Fibroblast of lung (primary cell): Measurements from ENCODE around the gene SLC38A1. TPM values are rescaled to one million over a fixed set of nuclear protein-coding genes. Genes with fewer than 3 reads are reported as not detected.

ENCODE experiments used
- DNase-seq, 2 donors: peaks; one replicate each; pipeline versions ENCODE4 v3.0.0 to v3.0.0-alpha.2; 2010; ENCODE audit warnings: low read depth in 2 of 2
- H2AFZ ChIP-seq: 2 replicates; pipeline ENCODE4 v1.5.1; 2012; ENCODE audit warnings: low read length, control low read depth, inconsistent platforms
- H3K27ac ChIP-seq: 2 replicates; pipeline ENCODE4 v1.5.1; 2011; ENCODE audit warnings: low read length, control low read depth; ENCODE audit not compliant: insufficient read depth
- H3K27me3 ChIP-seq: 2 replicates; pipeline ENCODE4 v1.5.1; 2011; ENCODE audit warnings: mild to moderate bottlenecking, low read length; ENCODE audit not compliant: control insufficient read depth, insufficient read depth
- H3K36me3 ChIP-seq: 2 replicates; pipeline ENCODE4 v1.5.1; 2011; ENCODE audit warnings: low read length; ENCODE audit not compliant: control insufficient read depth, insufficient read depth
- H3K4me1 ChIP-seq: 2 replicates; pipeline ENCODE4 v1.5.1; 2011; ENCODE audit warnings: low read length; ENCODE audit not compliant: control insufficient read depth, insufficient read depth; ENCODE audit errors: extremely low read depth
- H3K4me2 ChIP-seq: 2 replicates; pipeline ENCODE4 v1.5.1; 2011; ENCODE audit warnings: low read length, control low read depth; ENCODE audit not compliant: insufficient read depth; ENCODE audit errors: extremely low read depth
- H3K4me3 ChIP-seq, 4 experiments: fragments of 200-600 bp in 1 of 4; sonication (generic) in 1 of 4; replicated peaks in 1 of 4; 2 replicates each; pipeline ENCODE4 v1.5.1; 2011 to 2016; ENCODE audit warnings: low read length in 4 of 4, low read depth in 3 of 4, mild to moderate bottlenecking in 3 of 4, control low read depth in 2 of 4, inconsistent platforms in 1 of 4, mixed read lengths in 1 of 4; ENCODE audit not compliant: insufficient read depth in 1 of 4; ENCODE audit errors: control extremely low read depth in 1 of 4
- H3K79me2 ChIP-seq: 2 replicates; pipeline ENCODE4 v1.5.1; 2012; ENCODE audit warnings: mild to moderate bottlenecking, low read length, inconsistent platforms; ENCODE audit not compliant: control insufficient read depth, insufficient read depth
- H3K9ac ChIP-seq: 2 replicates; pipeline ENCODE4 v1.5.1; 2011; ENCODE audit warnings: mild to moderate bottlenecking, low read length, control low read depth; ENCODE audit not compliant: insufficient read depth
- H3K9me3 ChIP-seq: 2 replicates; pipeline ENCODE4 v1.5.1; 2012; ENCODE audit warnings: low read depth, low read length; ENCODE audit not compliant: control insufficient read depth, insufficient read depth
- H4K20me1 ChIP-seq: 2 replicates; pipeline ENCODE4 v1.5.1; 2011; ENCODE audit warnings: low read length; ENCODE audit not compliant: control insufficient read depth, insufficient read depth; ENCODE audit errors: extremely low read depth
- CTCF ChIP-seq, 2 donors: IDR thresholded peaks in 1 of 2; conservative IDR thresholded peaks in 1 of 2; 1 replicate in 1 of 2; 2 replicates in 1 of 2; pipeline ENCODE4 v1.5.1; 2011 to 2012; ENCODE audit warnings: low read length in 2 of 2, control low read depth in 1 of 2, inconsistent platforms in 1 of 2, low read depth in 1 of 2, mild to moderate bottlenecking in 1 of 2
- EZH2 ChIP-seq: IDR thresholded peaks from 2 replicates; pipeline ENCODE4 v1.5.1; 2012; ENCODE audit warnings: low read length, control low read depth, mild to moderate bottlenecking; ENCODE audit errors: missing control alignments
- polyA plus RNA-seq, 2 donors: library from polyadenylated mRNA; depleted of rRNA in 1 of 2; stranded (reverse) in 1 of 2; unstranded in 1 of 2; fragments of >200 nt; gene quantifications; 2 replicates each; pipeline ENCODE4 v1.2.1, GENCODE V29; 2011 to 2012; ENCODE audit warnings: missing spikeins in 1 of 2
- total RNA-seq: library from RNA; depleted of rRNA; stranded (reverse); fragments of >200 nt; gene quantifications from 2 replicates; pipeline ENCODE4 v1.2.1, GENCODE V29; 2014

SLC38A1 gene
- total and polyA plus RNA-seq, 2 donors (not counting 1 experiment from before 2014, with no cell fraction given), result 24.3 to 88.8 TPM

- H4K20me1 ChIP-seq, result no peaks in the 10 kb centered on the region
- no peak overlapping the region for H3K27ac ChIP-seq
- H3K36me3 ChIP-seq, result no peaks in the 10 kb centered on the region
- H3K9ac ChIP-seq, result no peak overlapping the region
- H3K9me3 ChIP-seq, result no peaks in the 10 kb centered on the region
- H3K79me2 ChIP-seq, result no peaks in the 10 kb centered on the region
- no peak overlapping the region for H3K4me2 ChIP-seq
- no peaks in the 10 kb centered on the region for H3K4me1 ChIP-seq
- TF ChIP-seq CTCF (conservative IDR thresholded peaks at IDR 0.05 in 1 of 2, IDR thresholded peaks at IDR 0.05 in 1 of 2; ENCODE audit: low read depth in 1 of 2, low read length in 2 of 2) (no peak), EZH2 (no peak)
- DNase-seq, result no peak
- no peaks in the 10 kb centered on the region for H3K27me3 ChIP-seq
- no peak overlapping the region for H3K4me3 ChIP-seq
- H2AFZ ChIP-seq, result no peak overlapping the region
Measured at GRCh38 chr12:46219132-46219876, 49.5 kb downstream of the SLC38A1 start.

DNA sequence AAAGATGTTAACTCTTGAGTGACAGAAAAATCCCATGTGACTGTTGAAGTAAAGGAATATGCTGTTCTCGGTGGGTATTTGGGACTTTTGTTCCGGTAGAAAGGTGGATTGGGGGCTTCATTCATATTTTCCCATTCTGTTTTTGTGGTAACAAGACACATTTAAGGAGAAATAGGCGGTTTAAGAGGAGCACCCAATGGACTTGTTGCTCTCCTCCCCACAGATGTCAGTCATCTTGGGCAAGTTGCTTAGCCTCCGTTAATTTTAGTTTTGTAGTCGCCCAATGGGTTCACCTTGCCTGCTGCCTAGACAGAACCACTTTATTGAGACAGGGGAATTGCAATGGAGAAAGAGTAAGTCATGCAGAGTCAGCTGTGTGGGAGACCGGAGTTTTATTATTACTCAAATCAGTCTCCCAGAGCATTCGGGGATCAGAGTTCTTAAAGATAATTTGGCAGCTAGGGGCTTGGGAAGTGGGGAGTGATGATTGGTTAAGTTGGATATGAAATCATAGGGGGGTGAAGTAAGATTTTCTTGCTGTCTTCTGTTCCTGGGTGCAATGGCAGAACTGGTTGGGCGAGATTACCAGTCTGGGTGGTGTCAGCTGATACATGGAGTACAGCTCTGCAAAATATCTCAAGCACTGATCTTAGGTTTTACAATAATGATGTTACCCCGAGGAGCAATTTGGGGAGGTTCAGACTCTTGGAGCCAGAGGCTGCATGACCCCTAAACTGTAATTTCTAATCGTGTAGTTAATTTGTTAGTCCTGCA lies 50.3 kb downstream of the SLC38A1 start:
- H3K79me2 ChIP-seq, result no peaks in the 10 kb centered on the region
- H4K20me1 ChIP-seq, result no peaks in the 10 kb centered on the region
- no peaks in the 10 kb centered on the region for H3K9me3 ChIP-seq
- H3K4me1 ChIP-seq, result no peaks in the 10 kb centered on the region
- DNase-seq, result no peak
- no peak overlapping the region for H3K4me2 ChIP-seq
- H3K4me3 ChIP-seq, result no peak overlapping the region
- no peak overlapping the region for H3K9ac ChIP-seq
- TF ChIP-seq CTCF (conservative IDR thresholded peaks at IDR 0.05 in 1 of 2, IDR thresholded peaks at IDR 0.05 in 1 of 2; ENCODE audit: low read depth in 1 of 2, low read length in 2 of 2) (no peak), EZH2 (no peak)
- H3K36me3 ChIP-seq, result no peaks in the 10 kb centered on the region
- H3K27ac ChIP-seq, result no peak overlapping the region
- no peak overlapping the region for H2AFZ ChIP-seq
- H3K27me3 ChIP-seq, result no peaks in the 10 kb centered on the region

- Histone ChIP-seq H3K4me3 (no peak overlapping the region), H3K9ac (no peak overlapping the region), H2AFZ (no peak overlapping the region), H3K27ac (no peak overlapping the region), H3K27me3 (no peaks in the 10 kb centered on the region), H3K4me1 (no peaks in the 10 kb centered on the region), H3K36me3 (no peaks in the 10 kb centered on the region), H3K9me3 (no peaks in the 10 kb centered on the region), H4K20me1 (no peaks in the 10 kb centered on the region), H3K4me2 (no peak overlapping the region), H3K79me2 (no peaks in the 10 kb centered on the region)
- TF ChIP-seq EZH2 (no peak), CTCF (conservative IDR thresholded peaks at IDR 0.05 in 1 of 2, IDR thresholded peaks at IDR 0.05 in 1 of 2; ENCODE audit: low read depth in 1 of 2, low read length in 2 of 2) (no peak)
- DNase-seq, result no peak
Measured at GRCh38 chr12:46217541-46218321, 51.1 kb downstream of the SLC38A1 start.
